Measurements from ENCODE around the gene PACRG. TPM values are rescaled to one million over a fixed set of nuclear protein-coding genes. Genes with fewer than 3 reads are reported as not detected.

Gene PACRG
- total RNA-seq, 2 experiments from 2014 or later: not detected

- no peak overlapping the region for H3K4me2 ChIP-seq (ENCODE audit: low read length)
- intact Hi-C loops (cut with micrococcal nuclease; ENCODE audit: unreplicated experiment): no loop called here
- H3K4me1 ChIP-seq (ENCODE audit: insufficient read depth, low read length, poor library complexity, severe bottlenecking): no peaks in the 10 kb centered on the region
- CTCF ChIA-PET (ENCODE audit: unreplicated experiment): no interaction called here
- H2AFZ ChIP-seq (ENCODE audit: low read length): no peak overlapping the region
- no peaks in the 10 kb centered on the region for H4K20me1 ChIP-seq (ENCODE audit: insufficient read depth, low read length)
- no peaks in the 10 kb centered on the region for H3K36me3 ChIP-seq (ENCODE audit: insufficient read depth, low read length)
- no peak overlapping the region for H3K27ac ChIP-seq (ENCODE audit: low read depth, low read length, poor library complexity, severe bottlenecking)
- H3K9me3 ChIP-seq (ENCODE audit: low read length): no peaks in the 10 kb centered on the region
- no peaks in the 10 kb centered on the region for H3K9me2 ChIP-seq (ENCODE audit: insufficient read depth, low read length)
- no peak for DNase-seq (ENCODE audit: low spot score)
- H3K79me2 ChIP-seq (ENCODE audit: insufficient read depth, low read depth, low read length): no peaks in the 10 kb centered on the region
- TF ChIP-seq CTCF (conservative IDR thresholded peaks at IDR 0.05; ENCODE audit: low read length) (no peak), EZH2phosphoT487 (IDR thresholded peaks at IDR 0.05; ENCODE audit: borderline replicate concordance, low read depth, low read length) (no peak)
- POLR2A ChIA-PET: interaction anchor here (0.7 kb wide), 1 partner anchor 14 kb away, joined by 3 read pairs; no protein-coding TSS in a partner anchor
- no peak overlapping the region for H3K4me3 ChIP-seq (ENCODE audit: low read depth, low read length, poor library complexity, severe bottlenecking)
- no TSS peak for BruUV-seq (replicated peaks)
Observed at GRCh38 chr6:163332575-163332974, 604.8 kb downstream of the PACRG start.

- Histone ChIP-seq H3K27ac (ENCODE audit: low read depth, low read length, poor library complexity, severe bottlenecking) (no peak overlapping the region), H3K4me1 (ENCODE audit: insufficient read depth, low read length, poor library complexity, severe bottlenecking) (no peaks in the 10 kb centered on the region), H3K79me2 (ENCODE audit: insufficient read depth, low read depth, low read length) (no peaks in the 10 kb centered on the region), H3K36me3 (ENCODE audit: insufficient read depth, low read length) (no peaks in the 10 kb centered on the region), H3K4me3 (ENCODE audit: low read depth, low read length, poor library complexity, severe bottlenecking) (no peak overlapping the region), H3K9me2 (ENCODE audit: insufficient read depth, low read length) (no peaks in the 10 kb centered on the region), H4K20me1 (ENCODE audit: insufficient read depth, low read length) (no peaks in the 10 kb centered on the region), H3K9me3 (ENCODE audit: low read length) (no peaks in the 10 kb centered on the region), H2AFZ (ENCODE audit: low read length) (no peak overlapping the region), H3K4me2 (ENCODE audit: low read length) (no peak overlapping the region)
- CTCF ChIA-PET (ENCODE audit: unreplicated experiment): no interaction called here
- no peak for DNase-seq (ENCODE audit: low spot score)
- BruUV-seq (replicated peaks): no TSS peak
- intact Hi-C loops (cut with micrococcal nuclease; ENCODE audit: unreplicated experiment): no loop called here
- TF ChIP-seq EZH2phosphoT487 (IDR thresholded peaks at IDR 0.05; ENCODE audit: borderline replicate concordance, low read depth, low read length): no peak
- no peak for TF ChIP-seq CTCF (conservative IDR thresholded peaks at IDR 0.05; ENCODE audit: low read length)
- POLR2A ChIA-PET: no interaction called here
Observed at GRCh38 chr6:163333038-163333437, 605.3 kb downstream of the PACRG start.

GRCh38 chr6:163333701-163334663 lies 606.2 kb downstream of the PACRG start:
- no peaks in the 10 kb centered on the region for H3K4me1 ChIP-seq (ENCODE audit: insufficient read depth, low read length, poor library complexity, severe bottlenecking)
- DNase-seq (ENCODE audit: low spot score): no peak
- no peak overlapping the region for H3K27ac ChIP-seq (ENCODE audit: low read depth, low read length, poor library complexity, severe bottlenecking)

More at GRCh38 chr6:163333701-163334663, 606.2 kb downstream of the PACRG start:
- TF ChIP-seq CTCF (conservative IDR thresholded peaks at IDR 0.05; ENCODE audit: low read length) (no peak), EZH2phosphoT487 (IDR thresholded peaks at IDR 0.05; ENCODE audit: borderline replicate concordance, low read depth, low read length) (no peak)
- no peaks in the 10 kb centered on the region for H3K36me3 ChIP-seq (ENCODE audit: insufficient read depth, low read length)
- ChIA-PET CTCF (ENCODE audit: unreplicated experiment) (no interaction called here), POLR2A (interaction anchor here (0.6 kb wide), 1 partner anchor 1677 kb away, joined by 3 read pairs; no protein-coding TSS in a partner anchor)
- H3K9me2 ChIP-seq (ENCODE audit: insufficient read depth, low read length): no peaks in the 10 kb centered on the region
- no peak overlapping the region for H2AFZ ChIP-seq (ENCODE audit: low read length)
- no peak overlapping the region for H3K4me2 ChIP-seq (ENCODE audit: low read length)
- no peak overlapping the region for H3K4me3 ChIP-seq (ENCODE audit: low read depth, low read length, poor library complexity, severe bottlenecking)
- no peaks in the 10 kb centered on the region for H3K9me3 ChIP-seq (ENCODE audit: low read length)
- no peaks in the 10 kb centered on the region for H3K79me2 ChIP-seq (ENCODE audit: insufficient read depth, low read depth, low read length)
- H4K20me1 ChIP-seq (ENCODE audit: insufficient read depth, low read length): no peaks in the 10 kb centered on the region
- no TSS peak for BruUV-seq (replicated peaks)
- intact Hi-C loops (cut with micrococcal nuclease; ENCODE audit: unreplicated experiment): no loop called here

All from OCI-LY7 (cell line).